Gastroesophageal sphincter (tissue), 3 donors: ENCODE results near the gene RHBDF2.

Experiments used
- CTCF ChIP-seq, 4 experiments: fragments of 200-600 bp in 2 of 4; fragments of 450-650 bp in 2 of 4; sonication (generic) in 1 of 4; IDR thresholded peaks; one replicate each; pipeline ENCODE4 v1.5.1; 2017 to 2019; ENCODE audit warnings: antibody characterized with exemption in 4 of 4, mild to moderate bottlenecking in 2 of 4, moderate library complexity in 2 of 4
- POLR2AphosphoS5 ChIP-seq: sonication (generic); formaldehyde crosslinking; IDR thresholded peaks from one replicate; pipeline ENCODE4 v1.6.1; 2017; ENCODE audit warnings: antibody characterized with exemption

GRCh38 chr17:76462556-76463290 lies 38.5 kb downstream of the RHBDF2 start:
- TF ChIP-seq POLR2AphosphoS5 (no peak), CTCF (IDR thresholded peaks at IDR 0.05) (no peak)
